DND-41 (cell line): ENCODE data around the gene PPARA.

Experiments
- EZH2 ChIP-seq: IDR thresholded peaks from 3 replicates; pipeline ENCODE4 v1.6.1; 2012; ENCODE audit warnings: borderline replicate concordance, low read depth, mild to moderate bottlenecking, moderate library complexity, low read length, inconsistent platforms; ENCODE audit not compliant: severe bottlenecking
- TF ChIP-seq, protein P1 (sequence below): IDR thresholded peaks from 2 replicates; pipeline ENCODE4 v1.5.1; 2012; ENCODE audit warnings: borderline replicate concordance, low read length, moderate library complexity, mild to moderate bottlenecking; ENCODE audit not compliant: poor library complexity, severe bottlenecking; ENCODE audit errors: extremely low read depth

DNA sequence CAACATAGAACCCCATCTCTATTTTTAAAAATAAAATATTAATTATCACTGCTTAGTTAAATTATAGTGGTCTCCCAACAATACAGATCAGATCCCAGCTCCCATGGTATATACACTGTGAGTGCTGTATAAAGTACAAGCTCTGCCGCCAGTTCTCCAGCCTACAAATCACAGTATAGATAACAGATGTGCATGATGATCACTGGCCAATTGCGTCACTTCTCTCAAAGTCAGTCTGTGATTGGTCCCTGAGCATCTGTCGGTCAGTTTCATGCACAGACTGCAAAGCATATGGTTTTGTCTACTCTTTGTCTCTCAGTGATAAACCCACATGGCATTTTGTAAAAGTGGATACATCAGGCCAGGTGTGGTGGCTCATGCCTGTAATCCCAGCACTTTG is 15.7 kb downstream of the PPARA start:
- TF ChIP-seq EZH2, result no peak
- TF ChIP-seq, protein P1, sequence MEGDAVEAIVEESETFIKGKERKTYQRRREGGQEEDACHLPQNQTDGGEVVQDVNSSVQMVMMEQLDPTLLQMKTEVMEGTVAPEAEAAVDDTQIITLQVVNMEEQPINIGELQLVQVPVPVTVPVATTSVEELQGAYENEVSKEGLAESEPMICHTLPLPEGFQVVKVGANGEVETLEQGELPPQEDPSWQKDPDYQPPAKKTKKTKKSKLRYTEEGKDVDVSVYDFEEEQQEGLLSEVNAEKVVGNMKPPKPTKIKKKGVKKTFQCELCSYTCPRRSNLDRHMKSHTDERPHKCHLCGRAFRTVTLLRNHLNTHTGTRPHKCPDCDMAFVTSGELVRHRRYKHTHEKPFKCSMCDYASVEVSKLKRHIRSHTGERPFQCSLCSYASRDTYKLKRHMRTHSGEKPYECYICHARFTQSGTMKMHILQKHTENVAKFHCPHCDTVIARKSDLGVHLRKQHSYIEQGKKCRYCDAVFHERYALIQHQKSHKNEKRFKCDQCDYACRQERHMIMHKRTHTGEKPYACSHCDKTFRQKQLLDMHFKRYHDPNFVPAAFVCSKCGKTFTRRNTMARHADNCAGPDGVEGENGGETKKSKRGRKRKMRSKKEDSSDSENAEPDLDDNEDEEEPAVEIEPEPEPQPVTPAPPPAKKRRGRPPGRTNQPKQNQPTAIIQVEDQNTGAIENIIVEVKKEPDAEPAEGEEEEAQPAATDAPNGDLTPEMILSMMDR, result no peak
